H1 (cell line): ENCODE measurements around the gene HACD3. TPM values are rescaled to one million over a fixed set of nuclear protein-coding genes. Genes with fewer than 3 reads are reported as not detected.

Experiments used
- CTCF ChIA-PET: fragments of 300-600 bp; sonication (Branson Sonifier 250); formaldehyde crosslinking; loops from one replicate; lab custom pipeline; 2021; ENCODE audit not compliant: partially characterized antibody; lab: Charles Lee
- POLR2A ChIA-PET: fragments of 300-600 bp; sonication (Branson Sonifier 250); formaldehyde crosslinking; loops from one replicate; lab custom pipeline; 2021; ENCODE audit warnings: inconsistent platforms; ENCODE audit not compliant: partially characterized antibody; lab: Charles Lee
- DNase-seq, 2 experiments: peaks; one replicate each; pipeline versions ENCODE4 v3.0.0 to v3.0.0-alpha.2; 2010 to 2022; ENCODE audit warnings: low spot score in 2 of 2, low read depth in 1 of 2, mixed read lengths in 1 of 2
- FAIRE-seq: peaks from 2 replicates; lab custom pipeline; 2011; peaks lifted over from hg19 to GRCh38; lab: Jason Lieb, UNC
- H2AFZ ChIP-seq: 2 replicates; pipeline ENCODE4 v1.8.1; 2012; ENCODE audit warnings: low read length, inconsistent platforms
- H2AK5ac ChIP-seq: 2 replicates; pipeline ENCODE4 v1.6.1; 2013; ENCODE audit warnings: low read depth, low read length
- H2BK120ac ChIP-seq: replicated peaks from 2 replicates; pipeline ENCODE3; 2013; ENCODE audit warnings: low read depth, low read length, inconsistent platforms
- H2BK12ac ChIP-seq: 2 replicates; pipeline ENCODE4 v1.6.1; 2013; ENCODE audit warnings: low read depth, low read length
- H2BK15ac ChIP-seq: 2 replicates; pipeline ENCODE4 v1.6.1; 2013; ENCODE audit warnings: low read length
- H2BK20ac ChIP-seq: 2 replicates; pipeline ENCODE4 v1.6.1; 2013; ENCODE audit warnings: low read length
- H2BK5ac ChIP-seq: 2 replicates; pipeline ENCODE4 v1.6.1; 2013; ENCODE audit warnings: low read depth, low read length
- H3K14ac ChIP-seq: 2 replicates; pipeline ENCODE4 v1.6.1; 2013; ENCODE audit warnings: inconsistent platforms; ENCODE audit not compliant: insufficient read length
- H3K18ac ChIP-seq: 2 replicates; pipeline ENCODE4 v1.6.1; 2013; ENCODE audit warnings: low read length; ENCODE audit errors: extremely low read depth
- H3K23ac ChIP-seq: 2 replicates; pipeline ENCODE4 v1.6.1; 2013; ENCODE audit warnings: inconsistent platforms; ENCODE audit not compliant: insufficient read length
- H3K23me2 ChIP-seq: 2 replicates; pipeline ENCODE4 v1.6.1; 2013; ENCODE audit warnings: low read depth, low read length
- H3K27ac ChIP-seq: 2 replicates; pipeline ENCODE4 v1.6.1; 2011; ENCODE audit warnings: low read depth, low read length, inconsistent platforms
- H3K27me3 ChIP-seq, 4 experiments: replicated peaks in 1 of 4; 1 replicate in 1 of 4; 2 replicates in 3 of 4; pipeline versions ENCODE4 v1.6.1 to v1.8.1; 2011 to 2013; ENCODE audit warnings: low read length in 3 of 4, mild to moderate bottlenecking in 3 of 4, inconsistent platforms in 2 of 4, mixed read lengths in 2 of 4, moderate library complexity in 1 of 4; ENCODE audit not compliant: control insufficient read depth in 3 of 4, insufficient read depth in 3 of 4; ENCODE audit errors: extremely low read depth in 1 of 4
- H3K36me3 ChIP-seq, 4 experiments: 2 replicates each; pipeline versions ENCODE4 v1.6.1 to v1.8.1; 2011 to 2013; ENCODE audit warnings: mild to moderate bottlenecking in 4 of 4, low read length in 3 of 4, moderate library complexity in 2 of 4, control low read depth in 1 of 4, inconsistent platforms in 1 of 4; ENCODE audit not compliant: insufficient read depth in 4 of 4, control insufficient read depth in 2 of 4
- H3K4ac ChIP-seq: replicated peaks from 2 replicates; pipeline ENCODE3; 2013; ENCODE audit warnings: low read length, low read depth, mixed read lengths, inconsistent platforms; ENCODE audit not compliant: insufficient read length
- H3K4me1 ChIP-seq, 4 experiments: replicated peaks in 1 of 4; 1 replicate in 1 of 4; 2 replicates in 3 of 4; pipeline versions ENCODE4 v1.6.1 to v1.8.1; 2011 to 2013; ENCODE audit warnings: low read length in 3 of 4, inconsistent platforms in 2 of 4, mixed read lengths in 1 of 4; ENCODE audit not compliant: insufficient read depth in 4 of 4, control insufficient read depth in 3 of 4
- H3K4me2 ChIP-seq, 2 experiments: 2 replicates each; pipeline versions ENCODE4 v1.6.1 to v1.8.1; 2011 to 2013; ENCODE audit warnings: low read depth in 2 of 2, low read length in 2 of 2, control low read depth in 1 of 2, inconsistent platforms in 1 of 2, mild to moderate bottlenecking in 1 of 2; ENCODE audit not compliant: insufficient read depth in 1 of 2
- H3K4me3 ChIP-seq, 4 experiments: fragments of 200-600, 300-600 bp in 1 of 4; sonication (generic), shearing (Covaris generic), sonication (Bioruptor Twin) in 1 of 4; 2 replicates each; pipeline versions ENCODE4 v1.5.1 to v1.8.1; 2011 to 2016; ENCODE audit warnings: low read length in 4 of 4, low read depth in 3 of 4, control low read depth in 2 of 4, inconsistent platforms in 2 of 4, mild to moderate bottlenecking in 2 of 4, mixed read lengths in 1 of 4, moderate library complexity in 1 of 4; ENCODE audit not compliant: insufficient read depth in 2 of 4; ENCODE audit errors: extremely low read depth in 1 of 4
- H3K56ac ChIP-seq: replicated peaks from 2 replicates; pipeline ENCODE3; 2013; ENCODE audit warnings: low read depth, mild to moderate bottlenecking, mixed read lengths, low read length, inconsistent platforms; ENCODE audit not compliant: insufficient read length
- H3K79me1 ChIP-seq: 2 replicates; pipeline ENCODE4 v1.6.1; 2013; ENCODE audit warnings: low read depth, low read length, control low read depth
- H3K79me2 ChIP-seq, 2 experiments: 2 replicates each; pipeline versions ENCODE4 v1.6.1 to v1.8.1; 2012 to 2013; ENCODE audit warnings: low read length in 2 of 2, mild to moderate bottlenecking in 2 of 2, inconsistent platforms in 1 of 2; ENCODE audit not compliant: insufficient read depth in 2 of 2, control insufficient read depth in 1 of 2
- H3K9ac ChIP-seq, 4 experiments: replicated peaks in 1 of 4; 1 replicate in 1 of 4; 2 replicates in 3 of 4; pipeline versions ENCODE4 v1.6.1 to v1.8.1; 2011 to 2013; ENCODE audit warnings: low read depth in 3 of 4, low read length in 3 of 4, control low read depth in 2 of 4, mild to moderate bottlenecking in 2 of 4, moderate library complexity in 2 of 4, inconsistent platforms in 1 of 4; ENCODE audit errors: extremely low read depth in 1 of 4
- H3K9me3 ChIP-seq, 2 experiments: 2 replicates each; pipeline versions ENCODE4 v1.6.1 to v1.8.1; 2012 to 2013; ENCODE audit warnings: mild to moderate bottlenecking in 2 of 2, moderate library complexity in 2 of 2, control low read depth in 1 of 2, inconsistent platforms in 1 of 2, low read depth in 1 of 2, low read length in 1 of 2, mixed read lengths in 1 of 2; ENCODE audit not compliant: insufficient read depth in 2 of 2
- H4K20me1 ChIP-seq, 2 experiments: replicated peaks in 1 of 2; 2 replicates each; pipeline versions ENCODE3 to v1.8.1; 2011 to 2013; ENCODE audit warnings: inconsistent platforms in 2 of 2, low read length in 2 of 2, mild to moderate bottlenecking in 1 of 2; ENCODE audit not compliant: insufficient read depth in 2 of 2, control insufficient read depth in 1 of 2
- H4K5ac ChIP-seq: 2 replicates; pipeline ENCODE4 v1.6.1; 2013; ENCODE audit warnings: low read length, low read depth, mixed read lengths, inconsistent platforms; ENCODE audit not compliant: insufficient read length
- H4K8ac ChIP-seq: 2 replicates; pipeline ENCODE4 v1.8.0; 2013; ENCODE audit warnings: mild to moderate bottlenecking, moderate library complexity, low read length, inconsistent platforms; ENCODE audit not compliant: insufficient read depth; ENCODE audit errors: extremely low read depth
- H4K91ac ChIP-seq: replicated peaks from 2 replicates; pipeline ENCODE3; 2013; ENCODE audit warnings: low read length, mixed read lengths, inconsistent platforms; ENCODE audit not compliant: insufficient read length
- CBX8 ChIP-seq: fragments of 300-800, 300-1000 bp; sonication (generic); IDR thresholded peaks from 2 replicates; pipeline ENCODE4 v1.7.1; 2016; ENCODE audit warnings: low read depth, low read length, borderline replicate concordance
- CHD1 ChIP-seq: IDR thresholded peaks from 2 replicates; pipeline ENCODE4 v1.6.1; 2012; ENCODE audit warnings: low read depth, low read length, improper control_type of control experiment
- FOSL1 ChIP-seq: IDR thresholded peaks from 2 replicates; pipeline ENCODE4 v1.6.1; 2011; ENCODE audit warnings: mild to moderate bottlenecking, low read depth, low read length, moderate library complexity; ENCODE audit not compliant: insufficient read depth
- KDM4A ChIP-seq: IDR thresholded peaks from one replicate; pipeline ENCODE4 v1.7.1; 2012; ENCODE audit warnings: low read depth, mild to moderate bottlenecking, moderate library complexity, low read length, inconsistent platforms; ENCODE audit not compliant: severe bottlenecking
- WGBS, 2 experiments: shearing (Covaris generic) in 1 of 2; methylation state at CpG; one replicate each; pipeline versions ENCODE4 v1.1.6 to v1.1.7; 2013 to 2015; ENCODE audit warnings: low lambda C conversion rate in 2 of 2, mixed read lengths in 2 of 2, inconsistent platforms in 1 of 2, low coverage in 1 of 2, missing lambda C conversion rate in 1 of 2; ENCODE audit not compliant: insufficient replicate concordance in 2 of 2, insufficient coverage in 1 of 2, insufficient read length in 1 of 2; ENCODE audit errors: extremely low coverage in 1 of 2, missing lambda C conversion rate in 1 of 2; 5-methylcytosine and 5-hydroxymethylcytosine counted together
- polyA plus RNA-seq, 7 experiments: library from polyadenylated mRNA; depleted of rRNA in 3 of 7; stranded (reverse) in 5 of 7; unstranded in 2 of 7; fragments of >200 nt in 5 of 7; fragments of 200-250 nt in 2 of 7; gene quantifications; 1 replicate in 5 of 7; 2 replicates in 1 of 7; 4 replicates in 1 of 7; pipeline versions ENCODE4 v1.2.1 to v1.2.3, GENCODE V29; 2011 to 2013; ENCODE audit warnings: missing spikeins in 2 of 7, mixed read lengths in 2 of 7
- total RNA-seq: library from RNA; stranded (reverse); fragmentation: NEBNext Ultra II Directional; extraction: Animal tissue kit (Norgen Biotek cat#: 25700); gene quantifications from 2 replicates; pipeline ENCODE4 v1.2.1, GENCODE V29; 2021

Gene HACD3
- total and polyA plus RNA-seq, 2 of the 8 experiments (the other 6 are each of a cell fraction or from before 2014, with no cell fraction given) = 78.8 to 120 TPM

DNA sequence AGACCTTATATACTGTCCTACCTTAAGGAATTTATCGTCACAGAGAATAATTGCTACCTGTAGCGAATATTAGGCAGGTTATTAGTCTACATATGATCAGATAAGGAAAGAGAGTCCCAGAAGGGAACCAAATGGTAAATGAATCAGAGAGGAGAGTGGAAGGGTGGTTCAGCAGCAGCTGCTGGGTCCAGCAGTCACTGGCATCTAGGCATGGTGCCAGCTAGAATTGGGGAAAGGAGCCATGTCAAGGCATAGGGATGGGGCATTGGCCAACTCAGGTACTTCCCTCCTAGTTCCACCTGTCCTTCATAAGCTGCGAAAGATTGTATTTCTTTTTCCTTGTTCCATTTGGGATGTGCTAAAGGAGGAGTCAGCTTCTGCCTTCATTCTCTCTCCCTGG is 23.4 kb downstream of the HACD3 start:
- no peak overlapping the region for H4K91ac ChIP-seq
- H3K4me3 ChIP-seq = no peak overlapping the region
- DNase-seq (no peak), FAIRE-seq (no peak)
- H2BK20ac ChIP-seq = no peak overlapping the region
- peaks cover 12 to 17% of the 10 kb centered on the region in 2 experiments for H4K20me1 ChIP-seq
- H3K4me1 ChIP-seq = peaks cover 0 to 2% (median 0%) of the 10 kb centered on the region in 4 experiments; a peak in 1 of 7 replicates
- no peak overlapping the region for H3K56ac ChIP-seq
- peaks cover 2 to 37% of the 10 kb centered on the region in 2 experiments; a peak in 3 of 4 replicates for H3K79me2 ChIP-seq
- H2AK5ac ChIP-seq = no peak overlapping the region
- no peak overlapping the region for H3K18ac ChIP-seq
- H3K4me2 ChIP-seq = no peak overlapping the region
- H3K14ac ChIP-seq = no peak overlapping the region
- no peak overlapping the region for H2BK120ac ChIP-seq
- H3K27ac ChIP-seq = no peak overlapping the region
- peaks cover 11 to 41% (median 28%) of the 10 kb centered on the region in 4 experiments for H3K36me3 ChIP-seq
- H3K79me1 ChIP-seq = peaks cover 8% of the 10 kb centered on the region
- no peaks in the 10 kb centered on the region for H3K9me3 ChIP-seq
- no peaks in the 10 kb centered on the region for H3K23me2 ChIP-seq
- no peak overlapping the region for H3K4ac ChIP-seq
- H3K23ac ChIP-seq = no peak overlapping the region
- H4K8ac ChIP-seq = no peak overlapping the region
- H4K5ac ChIP-seq = no peak overlapping the region
- H3K9ac ChIP-seq = no peak overlapping the region; a peak in 1 of 7 replicates
- no peaks in the 10 kb centered on the region for H3K27me3 ChIP-seq
- H2AFZ ChIP-seq = no peak overlapping the region
- TF ChIP-seq FOSL1 = no peak
- no peak for TF ChIP-seq KDM4A
- TF ChIP-seq CBX8 = no peak
- TF ChIP-seq CHD1 = no peak
- ChIA-PET CTCF (interaction anchor here (1.5 kb wide), 1 partner anchor 37 kb away, joined by 4 read pairs; no protein-coding TSS in a partner anchor), POLR2A (interaction anchor here (1.8 kb wide), 1 partner anchor 23 kb away, joined by 4 read pairs; no protein-coding TSS in a partner anchor)
- H2BK5ac ChIP-seq = no peak overlapping the region
- 95% methylated on average over 3 of the region's 3 CpGs; no CpG with 5 or more reads in 1 of the 2 experiments for WGBS, 2 experiments
- H2BK15ac ChIP-seq = no peak overlapping the region
- no peak overlapping the region for H2BK12ac ChIP-seq
